OCI-LY3 (cell line): ENCODE data around the gene DNAJA1.

Source experiments
- H2AFZ ChIP-seq: fragments of 200-600, 300-600 bp; shearing (Covaris generic); 2 replicates; pipeline ENCODE4 v1.6.0; 2014; ENCODE audit warnings: antibody characterized with exemption, low read depth, low read length
- H3K27ac ChIP-seq: fragments of 200-600, 300-600 bp; sonication (generic); 2 replicates; pipeline ENCODE4 v1.5.1; 2014; ENCODE audit warnings: mild to moderate bottlenecking, low read length, moderate library complexity, mixed read lengths
- H3K27me3 ChIP-seq: fragments of 200-600, 300-600 bp; sonication (generic); 2 replicates; pipeline ENCODE4 v1.6.1; 2014; ENCODE audit warnings: low read depth, low read length, mixed read lengths
- H3K36me3 ChIP-seq: fragments of 200-600, 300-600 bp; sonication (generic); replicated peaks from 2 replicates; pipeline ENCODE3; 2014; ENCODE audit warnings: low read depth, low read length, mixed read lengths
- H3K4me1 ChIP-seq: fragments of 300-600, 200-600 bp; sonication (generic); 2 replicates; pipeline ENCODE4 v1.6.1; 2014; ENCODE audit warnings: low read length, mixed read lengths
- H3K4me2 ChIP-seq: fragments of 200-600, 300-600 bp; sonication (generic); 2 replicates; pipeline ENCODE4 v1.6.1; 2014; ENCODE audit warnings: low read length, mixed read lengths
- H3K4me3 ChIP-seq: fragments of 300-600, 200-600 bp; sonication (generic); 2 replicates; pipeline ENCODE4 v1.5.1; 2014; ENCODE audit warnings: antibody characterized with exemption, mild to moderate bottlenecking, low read length, moderate library complexity
- H3K79me2 ChIP-seq: fragments of 300-600, 200-600 bp; shearing (Covaris generic); 2 replicates; pipeline ENCODE4 v1.6.1; 2014; ENCODE audit warnings: mild to moderate bottlenecking, low read length, mixed read lengths
- H3K9ac ChIP-seq: fragments of 300-600, 200-600 bp; shearing (Covaris generic); 2 replicates; pipeline ENCODE4 v1.6.0; 2014; ENCODE audit warnings: mild to moderate bottlenecking, low read length, moderate library complexity
- H3K9me3 ChIP-seq: fragments of 200-600, 300-600 bp; shearing (Covaris generic); 2 replicates; pipeline ENCODE4 v1.6.1; 2014; ENCODE audit warnings: low read length, mixed read lengths; ENCODE audit not compliant: insufficient read depth
- H4K20me1 ChIP-seq: fragments of 200-600, 300-600 bp; sonication (generic); 2 replicates; pipeline ENCODE4 v1.6.1; 2016; ENCODE audit warnings: low read length, mixed read lengths; ENCODE audit not compliant: insufficient read depth
- EZH2phosphoT487 ChIP-seq: fragments of 200-600 bp; shearing (Covaris generic); IDR thresholded peaks from 2 replicates; pipeline ENCODE4 v1.6.1; 2018; ENCODE audit warnings: antibody characterized with exemption, mixed run types, low read depth
- TF ChIP-seq, protein P1 (sequence below): fragments of 200-600, 300-600 bp; sonication (generic); IDR thresholded peaks from 2 replicates; pipeline ENCODE4 v1.5.1; 2014; ENCODE audit warnings: antibody characterized with exemption, low read length, low read depth

The DNAJA1 gene

DNA sequence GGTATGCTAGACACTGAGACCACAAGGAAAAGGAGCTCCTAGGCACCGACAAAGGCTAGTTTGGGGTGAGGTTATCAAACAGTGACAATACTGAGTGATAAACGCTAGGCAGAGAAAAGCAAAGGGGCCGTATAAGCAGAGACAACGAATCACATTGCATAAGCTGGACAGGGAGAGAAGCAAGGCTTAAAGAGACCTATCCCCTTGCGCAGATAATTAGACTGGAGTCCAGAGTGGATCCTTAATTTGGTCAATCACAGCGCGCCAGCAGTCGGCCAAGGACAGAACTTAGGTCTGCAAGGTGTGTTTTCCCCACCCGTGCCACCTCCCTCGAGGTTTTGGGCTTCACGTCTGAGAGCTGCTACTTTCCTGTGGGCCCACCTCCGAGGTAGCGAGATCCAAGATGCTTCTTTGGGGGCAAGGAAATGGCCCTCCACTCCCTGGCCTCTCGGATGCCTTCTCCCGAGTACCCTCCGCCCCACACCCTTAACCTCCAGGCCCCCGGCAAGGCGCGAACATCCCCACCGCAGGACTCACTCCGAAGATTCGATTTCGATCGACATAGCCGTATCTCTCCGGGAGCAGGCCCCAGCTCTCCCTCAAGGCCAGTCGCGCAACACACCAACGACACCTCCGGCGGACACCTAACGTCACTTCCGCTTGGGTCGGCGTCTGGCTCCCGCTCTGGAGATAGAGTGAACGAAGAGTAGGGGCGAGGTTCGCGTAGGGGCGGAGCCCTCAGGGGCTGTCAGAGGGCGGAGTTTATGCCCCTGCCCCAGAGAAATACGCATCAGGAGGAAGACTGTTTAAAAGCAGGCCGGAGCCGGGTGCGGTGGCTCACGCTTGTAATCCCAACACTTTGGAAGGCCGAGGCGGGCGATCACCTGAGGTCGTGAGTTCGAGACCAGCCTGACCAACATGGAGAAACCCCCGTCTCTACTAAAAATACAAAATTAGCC is 51.3 kb downstream of the DNAJA1 start, which contains the start of gene SMU1:
TSS of gene SMU1 (minus strand) at position 629 of the 959 bp plus-strand sequence. CDS start at position 563, 66 bp downstream.
- Histone ChIP-seq H3K9me3 (no peaks in the 10 kb centered on the region), H3K4me1 (peaks cover 25% of the 10 kb centered on the region), H4K20me1 (peaks cover 9% of the 10 kb centered on the region; the same call in 1 of the 2 replicates), H3K9ac (peak within 1 kb of the TSS; percentile 78), H3K79me2 (peaks cover 49% of the 10 kb centered on the region), H3K27me3 (no peaks in the 10 kb centered on the region), H3K4me3 (peak within 1 kb of the TSS; percentile 82), H2AFZ (no peak within 1 kb of the TSS), H3K4me2 (peak within 1 kb of the TSS; percentile 89), H3K27ac (peak within 1 kb of the TSS; percentile 44), H3K36me3 (peaks cover 21% of the 10 kb centered on the region)
- no peak for TF ChIP-seq EZH2phosphoT487
- TF ChIP-seq, protein P1, sequence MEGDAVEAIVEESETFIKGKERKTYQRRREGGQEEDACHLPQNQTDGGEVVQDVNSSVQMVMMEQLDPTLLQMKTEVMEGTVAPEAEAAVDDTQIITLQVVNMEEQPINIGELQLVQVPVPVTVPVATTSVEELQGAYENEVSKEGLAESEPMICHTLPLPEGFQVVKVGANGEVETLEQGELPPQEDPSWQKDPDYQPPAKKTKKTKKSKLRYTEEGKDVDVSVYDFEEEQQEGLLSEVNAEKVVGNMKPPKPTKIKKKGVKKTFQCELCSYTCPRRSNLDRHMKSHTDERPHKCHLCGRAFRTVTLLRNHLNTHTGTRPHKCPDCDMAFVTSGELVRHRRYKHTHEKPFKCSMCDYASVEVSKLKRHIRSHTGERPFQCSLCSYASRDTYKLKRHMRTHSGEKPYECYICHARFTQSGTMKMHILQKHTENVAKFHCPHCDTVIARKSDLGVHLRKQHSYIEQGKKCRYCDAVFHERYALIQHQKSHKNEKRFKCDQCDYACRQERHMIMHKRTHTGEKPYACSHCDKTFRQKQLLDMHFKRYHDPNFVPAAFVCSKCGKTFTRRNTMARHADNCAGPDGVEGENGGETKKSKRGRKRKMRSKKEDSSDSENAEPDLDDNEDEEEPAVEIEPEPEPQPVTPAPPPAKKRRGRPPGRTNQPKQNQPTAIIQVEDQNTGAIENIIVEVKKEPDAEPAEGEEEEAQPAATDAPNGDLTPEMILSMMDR: no peak

DNA sequence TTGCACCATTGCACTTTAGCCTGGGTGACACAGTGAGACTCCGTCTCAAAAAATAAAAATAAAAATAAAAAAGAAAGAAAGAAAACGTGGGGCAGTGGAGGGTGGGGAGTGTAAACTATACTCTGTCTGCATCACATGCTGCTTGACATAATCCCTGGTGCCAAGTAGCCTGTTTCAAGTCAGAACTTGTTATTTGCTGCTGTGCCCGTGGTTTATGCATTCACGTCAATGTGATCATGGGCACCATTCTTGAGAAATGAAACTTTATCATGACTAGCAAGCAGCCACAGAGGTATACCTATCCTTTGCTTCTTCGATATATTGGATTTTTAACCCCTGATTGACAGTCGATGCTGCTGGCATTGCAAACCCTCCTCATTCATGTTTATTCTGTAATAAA is 55.5 kb downstream of the DNAJA1 start:
- H3K9ac ChIP-seq: no peak overlapping the region

DNA sequence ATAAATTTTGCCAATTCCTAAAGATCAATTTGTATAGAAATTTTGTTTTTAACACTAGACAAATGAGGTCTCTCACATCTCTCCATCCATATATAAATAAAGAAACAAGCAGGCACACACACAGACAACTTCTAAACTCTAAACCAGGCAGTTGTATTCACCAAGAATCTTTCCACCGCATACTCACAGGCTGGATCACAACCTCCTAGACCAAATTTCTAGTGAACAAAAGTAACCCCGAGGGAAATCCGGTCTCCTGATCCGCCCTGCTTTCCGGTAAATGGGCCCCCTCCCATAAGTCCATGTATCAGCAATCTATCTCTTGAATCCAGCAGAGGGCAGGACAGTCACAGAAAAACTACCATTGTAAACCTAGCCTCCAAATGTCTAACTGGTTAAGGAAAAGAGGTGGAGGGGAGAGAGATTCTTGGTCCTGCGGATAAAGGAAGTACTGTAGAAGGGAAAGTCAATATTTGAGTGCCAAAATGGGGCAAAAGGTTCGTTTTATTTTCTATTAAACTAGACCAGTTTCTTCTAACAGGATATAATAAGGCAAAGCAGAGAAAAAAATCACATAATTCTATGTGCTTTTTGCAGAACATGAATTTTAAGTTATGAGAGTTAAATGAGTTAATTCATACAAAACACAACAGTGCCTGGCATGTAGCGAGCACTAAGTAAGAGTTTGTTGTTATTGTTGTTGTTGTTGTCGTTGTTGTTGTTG is 56.2 kb downstream of the DNAJA1 start:
- TF ChIP-seq EZH2phosphoT487: no peak
- TF ChIP-seq, protein P1: peak; percentile 95
- no peak overlapping the region for H3K27ac ChIP-seq
- H3K4me3 ChIP-seq: peak overlapping the region; percentile 70
- no peaks in the 10 kb centered on the region for H4K20me1 ChIP-seq
- peak overlapping the region; percentile 58 for H3K9ac ChIP-seq
- no peaks in the 10 kb centered on the region for H3K9me3 ChIP-seq
- H3K27me3 ChIP-seq: no peaks in the 10 kb centered on the region
- H3K36me3 ChIP-seq: no peaks in the 10 kb centered on the region
- H3K4me1 ChIP-seq: peaks cover 32% of the 10 kb centered on the region
- peak overlapping the region; percentile 87 for H3K4me2 ChIP-seq
- peak overlapping the region; percentile 79; the same call in 1 of the 2 replicates for H2AFZ ChIP-seq
- peaks cover 3% of the 10 kb centered on the region for H3K79me2 ChIP-seq

More for the DNA sequence above, 55.5 kb downstream of the DNAJA1 start:
- Histone ChIP-seq H3K4me2 (peak overlapping the region; percentile 87), H3K27ac (no peak overlapping the region), H3K36me3 (no peaks in the 10 kb centered on the region), H2AFZ (no peak overlapping the region; the same call in 1 of the 2 replicates), H4K20me1 (peaks cover 2% of the 10 kb centered on the region; the same call in 1 of the 2 replicates), H3K27me3 (no peaks in the 10 kb centered on the region), H3K9me3 (no peaks in the 10 kb centered on the region), H3K4me3 (no peak overlapping the region), H3K4me1 (peaks cover 34% of the 10 kb centered on the region), H3K79me2 (peaks cover 10% of the 10 kb centered on the region)
- no peak for TF ChIP-seq EZH2phosphoT487
- TF ChIP-seq, protein P1: no peak

DNA sequence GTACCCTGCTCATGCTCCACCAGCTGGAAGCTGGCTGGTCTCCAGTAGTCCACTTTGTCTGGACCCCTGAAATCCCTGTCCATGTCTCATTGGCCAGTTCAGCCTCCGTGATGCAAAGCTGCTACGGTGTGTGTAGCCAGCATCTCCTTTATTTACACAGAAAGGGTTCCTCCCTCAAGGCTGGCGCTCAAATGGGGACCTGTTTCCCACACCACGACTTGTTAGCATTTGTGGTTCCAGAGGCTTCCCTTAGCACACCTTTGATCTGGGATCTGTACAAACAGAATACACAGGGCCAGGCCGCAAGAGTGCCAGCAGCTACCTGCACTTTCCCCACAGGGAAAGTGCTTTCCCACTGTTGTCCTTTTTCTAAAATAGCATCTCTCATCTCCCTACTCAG is 57.1 kb downstream of the DNAJA1 start:
- TF ChIP-seq EZH2phosphoT487: no peak
- TF ChIP-seq, protein P1: no peak
- H3K4me3 ChIP-seq: no peak overlapping the region
- H3K9ac ChIP-seq: no peak overlapping the region
- H3K27ac ChIP-seq: no peak overlapping the region
- H3K36me3 ChIP-seq: no peaks in the 10 kb centered on the region
- H2AFZ ChIP-seq: no peak overlapping the region
- no peaks in the 10 kb centered on the region for H4K20me1 ChIP-seq
- H3K9me3 ChIP-seq: no peaks in the 10 kb centered on the region
- H3K4me1 ChIP-seq: peaks cover 30% of the 10 kb centered on the region
- H3K79me2 ChIP-seq: no peaks in the 10 kb centered on the region
- no peaks in the 10 kb centered on the region for H3K27me3 ChIP-seq
- H3K4me2 ChIP-seq: no peak overlapping the region
